Naive thymus-derived CD8-positive, alpha-beta T cell (primary cell): ENCODE results near the gene LRBA. TPM values are rescaled to one million over a fixed set of nuclear protein-coding genes. Genes with fewer than 3 reads are reported as not detected.
A peak's percentile ranks its signal among the peaks of the same experiment; 100 is the strongest.
"Not testable (repeated sequence)": the region's sequence is repeated elsewhere in the genome, so short reads cannot be mapped to it uniquely, and the experiment has no call there.

Experiments
- ATAC-seq, 2 donors: fragments of 150-1000 bp; cut with Tn5 transposase in 1 of 2; sonication (Bioruptor Pico), chemical (Tn5 transposase) in 1 of 2; 1 replicate in 1 of 2; 2 replicates in 1 of 2; pipeline ENCODE4 v1.10.0; 2021; ENCODE audit warnings: mild to moderate bottlenecking in 2 of 2, moderate library complexity in 2 of 2
- POLR2A ChIA-PET: fragments of 350-600 bp; sonication (Branson Sonifier 250); formaldehyde crosslinking; loops from one replicate; lab custom pipeline; 2021; ENCODE audit warnings: antibody characterized with exemption; lab: Charles Lee
- DNase-seq, 10 donors: peaks; one replicate each; pipeline versions ENCODE4 v3.0.0 to v3.0.0-alpha.2; 2020 to 2022
- H3K27ac Mint-ChIP-seq, 10 donors: one replicate each; pipeline ENCODE4 v1.8.0; 2020 to 2022; ENCODE audit warnings: mild to moderate bottlenecking in 10 of 10, mixed read lengths in 10 of 10, moderate library complexity in 4 of 10, inconsistent platforms in 1 of 10
- H3K27me3 Mint-ChIP-seq, 5 donors: one replicate each; pipeline ENCODE4 v1.8.0; 2021 to 2022; ENCODE audit warnings: mixed read lengths in 5 of 5
- H3K36me3 Mint-ChIP-seq, 3 donors: one replicate each; pipeline ENCODE4 v1.8.0; 2020 to 2022; ENCODE audit warnings: mixed read lengths in 3 of 3, mild to moderate bottlenecking in 2 of 3, inconsistent platforms in 1 of 3
- H3K4me1 Mint-ChIP-seq, 4 donors: one replicate each; pipeline ENCODE4 v1.8.0; 2021 to 2022; ENCODE audit warnings: mixed read lengths in 4 of 4
- H3K4me3 Mint-ChIP-seq, 10 donors: one replicate each; pipeline ENCODE4 v1.8.0; 2020 to 2022; ENCODE audit warnings: mild to moderate bottlenecking in 10 of 10, mixed read lengths in 10 of 10, moderate library complexity in 6 of 10, inconsistent platforms in 1 of 10
- H3K9me3 Mint-ChIP-seq, 9 donors: one replicate each; pipeline ENCODE4 v1.8.0; 2020 to 2022; ENCODE audit warnings: mixed read lengths in 9 of 9, mild to moderate bottlenecking in 3 of 9, inconsistent platforms in 1 of 9, moderate library complexity in 1 of 9
- polyA plus RNA-seq, 3 donors: library from polyadenylated mRNA; unstranded; fragments of 300-500 nt; fragmentation: Illumina TruSeq; gene quantifications; one replicate each; pipeline ENCODE4 v1.2.3, GENCODE V29; 2021
- total RNA-seq, 8 experiments: library from RNA in 2 of 8; stranded (reverse) in 2 of 8; gene quantifications; one replicate each; pipeline ENCODE4 v1.2.3 and lab custom pipeline; 2021 to 2026

LRBA gene
- total and polyA plus RNA-seq, 5 experiments from 2014 or later = 16.4 to 57.7 (median 18.4) TPM

GRCh38 chr4:151038452-151039157 is 23.5 kb upstream of the LRBA start:
- Mint-ChIP-seq H3K27me3 (peaks cover 0 to 2% (median 0%) of the 10 kb centered on the region in 5 donors), H3K4me1 (peaks cover 0 to 7% (median under 1%) of the 10 kb centered on the region in 4 donors), H3K4me3 (no peak overlapping the region), H3K36me3 (no peaks in the 10 kb centered on the region), H3K27ac (no peak overlapping the region), H3K9me3 (no peaks in the 10 kb centered on the region)
- ATAC-seq (no peak), DNase-seq (no peak)
- POLR2A ChIA-PET = no interaction called here

- Mint-ChIP-seq H3K36me3 (no peaks in the 10 kb centered on the region), H3K4me1 (peaks cover 5 to 14% (median 6%) of the 10 kb centered on the region in 4 donors), H3K9me3 (no peaks in the 10 kb centered on the region), H3K27ac (no peak overlapping the region), H3K4me3 (no peak overlapping the region), H3K27me3 (peaks cover 0 to 7% (median 2%) of the 10 kb centered on the region in 5 donors)
- POLR2A ChIA-PET = no interaction called here
- ATAC-seq = no peak
- DNase-seq = no peak
These were observed 20.8 kb upstream of the LRBA start for GRCh38 chr4:151035911-151036310.

- no peak for ATAC-seq
- H3K4me3 Mint-ChIP-seq = no peak overlapping the region
- DNase-seq = no peak
- peak overlapping the region in 1 of 10 donors; percentile 8 for H3K27ac Mint-ChIP-seq
- POLR2A ChIA-PET = no interaction called here
- H3K9me3 Mint-ChIP-seq = peaks cover 0 to 2% (median 0%) of the 10 kb centered on the region in 9 donors
- H3K36me3 Mint-ChIP-seq = no peaks in the 10 kb centered on the region
- H3K27me3 Mint-ChIP-seq = peaks cover 0 to 7% (median 2%) of the 10 kb centered on the region in 5 donors
- peaks cover 5 to 14% (median 6%) of the 10 kb centered on the region in 4 donors for H3K4me1 Mint-ChIP-seq
These were observed 20.2 kb upstream of the LRBA start for GRCh38 chr4:151035328-151035727.

GRCh38 chr4:151034829-151035228 is 19.7 kb upstream of the LRBA start:
- POLR2A ChIA-PET = no interaction called here
- ATAC-seq (no peak), DNase-seq (no peak)
- peaks cover 0 to 2% (median 0%) of the 10 kb centered on the region in 9 donors for H3K9me3 Mint-ChIP-seq
- no peaks in the 10 kb centered on the region for H3K36me3 Mint-ChIP-seq
- no peak overlapping the region for H3K27ac Mint-ChIP-seq
- H3K27me3 Mint-ChIP-seq = peaks cover 0 to 7% (median 2%) of the 10 kb centered on the region in 5 donors
- H3K4me3 Mint-ChIP-seq = no peak overlapping the region
- peaks cover 5 to 14% (median 6%) of the 10 kb centered on the region in 4 donors for H3K4me1 Mint-ChIP-seq

GRCh38 chr4:151031831-151032605 is 16.9 kb upstream of the LRBA start:
- POLR2A ChIA-PET = no interaction called here
- H3K9me3 Mint-ChIP-seq = peaks cover 0 to 2% (median 0%) of the 10 kb centered on the region in 9 donors
- H3K27me3 Mint-ChIP-seq = peaks cover 0 to 7% (median 4%) of the 10 kb centered on the region in 5 donors
- H3K36me3 Mint-ChIP-seq = no peaks in the 10 kb centered on the region
- peaks cover 5 to 14% (median 6%) of the 10 kb centered on the region in 4 donors for H3K4me1 Mint-ChIP-seq
- H3K4me3 Mint-ChIP-seq = peak overlapping the region in 9 of 10 donors; percentile 4 to 42 (median 30)
- no peak for ATAC-seq
- DNase-seq = no peak
- no peak overlapping the region for H3K27ac Mint-ChIP-seq

GRCh38 chr4:151029537-151029936 is 14.5 kb upstream of the LRBA start:
- ATAC-seq (no peak), DNase-seq (no peak)
- Mint-ChIP-seq H3K27ac (no peak overlapping the region), H3K4me3 (no peak overlapping the region), H3K4me1 (peaks cover 4 to 7% (median 6%) of the 10 kb centered on the region in 4 donors), H3K9me3 (peaks cover 0 to 2% (median 0%) of the 10 kb centered on the region in 9 donors), H3K27me3 (peaks cover 0 to 7% (median 4%) of the 10 kb centered on the region in 5 donors), H3K36me3 (no peaks in the 10 kb centered on the region)
- POLR2A ChIA-PET = no interaction called here

GRCh38 chr4:151029006-151029405 is 13.9 kb upstream of the LRBA start:
- not testable (repeated sequence) for H3K27ac Mint-ChIP-seq

GRCh38 chr4:151025759-151026158 is 10.7 kb upstream of the LRBA start:
- POLR2A ChIA-PET = no interaction called here
- H3K4me3 Mint-ChIP-seq = no peak overlapping the region
- no peaks in the 10 kb centered on the region for H3K4me1 Mint-ChIP-seq
- peak overlapping the region in 1 of 10 donors; percentile 85 for H3K27ac Mint-ChIP-seq
- ATAC-seq (no peak), DNase-seq (no peak)
- H3K27me3 Mint-ChIP-seq = peaks cover 0 to 10% (median 4%) of the 10 kb centered on the region in 5 donors
- no peaks in the 10 kb centered on the region for H3K36me3 Mint-ChIP-seq
- H3K9me3 Mint-ChIP-seq = peaks cover 0 to under 1% (median 0%) of the 10 kb centered on the region in 9 donors

More at GRCh38 chr4:151029006-151029405, 13.9 kb upstream of the LRBA start:
- H3K4me3 Mint-ChIP-seq, POLR2A ChIA-PET, H3K9me3 Mint-ChIP-seq, H3K4me1 Mint-ChIP-seq, ATAC-seq, H3K36me3 Mint-ChIP-seq, DNase-seq, H3K27me3 Mint-ChIP-seq: not testable (repeated sequence)

- POLR2A ChIA-PET = no interaction called here
- ATAC-seq (no peak), DNase-seq (no peak)
- no peaks in the 10 kb centered on the region for H3K4me1 Mint-ChIP-seq
- H3K4me3 Mint-ChIP-seq = no peak overlapping the region
- H3K9me3 Mint-ChIP-seq = no peaks in the 10 kb centered on the region
- H3K36me3 Mint-ChIP-seq = no peaks in the 10 kb centered on the region
- H3K27me3 Mint-ChIP-seq = peaks cover 0 to 5% (median 4%) of the 10 kb centered on the region in 5 donors
- no peak overlapping the region for H3K27ac Mint-ChIP-seq
These were observed 7.5 kb upstream of the LRBA start for GRCh38 chr4:151022586-151022985.

- Mint-ChIP-seq H3K4me3 (no peak overlapping the region), H3K9me3 (no peaks in the 10 kb centered on the region), H3K27ac (no peak overlapping the region), H3K4me1 (no peaks in the 10 kb centered on the region), H3K36me3 (no peaks in the 10 kb centered on the region), H3K27me3 (peaks cover 0 to 5% (median 4%) of the 10 kb centered on the region in 5 donors)
- DNase-seq (no peak), ATAC-seq (no peak)
- POLR2A ChIA-PET = no interaction called here
These were observed 6.7 kb upstream of the LRBA start for GRCh38 chr4:151021637-151022334.

- peak; percentile 79 to 80 for ATAC-seq
- POLR2A ChIA-PET = interaction anchor here (0.7 to 2.7 kb wide), 5 partner anchors 83 to 1521 kb away, joined by 3 to 18 read pairs (median 4); partner anchors contain the start of genes FBXW7 and RPS3A
- Mint-ChIP-seq H3K4me3 (peak overlapping the region; percentile 98 to 100 (median 100)), H3K9me3 (no peaks in the 10 kb centered on the region), H3K4me1 (peaks cover 14 to 36% (median 31%) of the 10 kb centered on the region in 4 donors), H3K36me3 (peaks cover 0 to 10% (median 0%) of the 10 kb centered on the region in 3 donors), H3K27ac (peak overlapping the region; percentile 97 to 100 (median 99)), H3K27me3 (no peaks in the 10 kb centered on the region)
- DNase-seq = peak; percentile 77 to 90 (median 86)
These were observed 619 bp upstream of the LRBA start for GRCh38 chr4:151015459-151016347.
